Muscle layer of duodenum (tissue), 2 donors: ENCODE data around the gene ZNF273.
"Not testable (repeated sequence)": the region's sequence is repeated elsewhere in the genome, so short reads cannot be mapped to it uniquely, and the experiment has no call there.

Source experiments
- H3K27ac ChIP-seq: one replicate; pipeline ENCODE4 v1.7.0; 2013; ENCODE audit warnings: mild to moderate bottlenecking, low read length
- H3K27me3 ChIP-seq: one replicate; pipeline ENCODE4 v1.7.0; 2013; ENCODE audit warnings: low read depth, mild to moderate bottlenecking, control low read depth, low read length
- H3K36me3 ChIP-seq, 2 donors: one replicate each; pipeline ENCODE4 v1.7.0; 2013; ENCODE audit warnings: low read length in 2 of 2, control low read depth in 1 of 2, mild to moderate bottlenecking in 1 of 2; ENCODE audit not compliant: insufficient read depth in 2 of 2, control insufficient read depth in 1 of 2
- H3K4me1 ChIP-seq, 2 donors: one replicate each; pipeline ENCODE4 v1.7.0; 2013; ENCODE audit warnings: low read length in 2 of 2, mild to moderate bottlenecking in 2 of 2, control low read depth in 1 of 2, moderate library complexity in 1 of 2; ENCODE audit not compliant: insufficient read depth in 2 of 2, control insufficient read depth in 1 of 2
- H3K4me3 ChIP-seq, 2 donors: one replicate each; pipeline ENCODE4 v1.7.0; 2013; ENCODE audit warnings: low read length in 2 of 2, low read depth in 1 of 2, mild to moderate bottlenecking in 1 of 2
- H3K9me3 ChIP-seq, 2 donors: one replicate each; pipeline ENCODE4 v1.7.0; 2013; ENCODE audit warnings: low read length in 2 of 2, control low read depth in 1 of 2, mild to moderate bottlenecking in 1 of 2; ENCODE audit not compliant: control insufficient read depth in 1 of 2
- donor health status: healthy.

The ZNF273 gene

GRCh38 chr7:64902806-64903721 lies at the start of gene ZNF273:
ZNF273 (plus strand) TSS chr7:64903273; CDS start chr7:64903318, 45 bp downstream.
- H3K9me3 ChIP-seq, result no peaks in the 10 kb centered on the region
- H3K36me3 ChIP-seq, result no peaks in the 10 kb centered on the region
- H3K4me3 ChIP-seq, result peak within 1 kb of the TSS; percentile 81 to 93
- H3K27ac ChIP-seq, result peak within 1 kb of the TSS; percentile 56
- peaks cover 0 to 17% of the 10 kb centered on the region in 2 donors for H3K4me1 ChIP-seq
- no peaks in the 10 kb centered on the region for H3K27me3 ChIP-seq

GRCh38 chr7:64853679-64854078 lies 49.4 kb upstream of the ZNF273 start:
- H3K27ac ChIP-seq, result no peak overlapping the region
- no peak overlapping the region for H3K4me3 ChIP-seq
- H3K36me3 ChIP-seq, result no peaks in the 10 kb centered on the region
- no peaks in the 10 kb centered on the region for H3K27me3 ChIP-seq
- no peaks in the 10 kb centered on the region for H3K9me3 ChIP-seq
- no peaks in the 10 kb centered on the region for H3K4me1 ChIP-seq

GRCh38 chr7:64854969-64855368 lies 48.1 kb upstream of the ZNF273 start:
- Histone ChIP-seq H3K27me3 (no peaks in the 10 kb centered on the region), H3K4me1 (no peaks in the 10 kb centered on the region), H3K9me3 (no peaks in the 10 kb centered on the region), H3K36me3 (no peaks in the 10 kb centered on the region), H3K27ac (no peak overlapping the region), H3K4me3 (no peak overlapping the region)

- Histone ChIP-seq H3K36me3 (no peaks in the 10 kb centered on the region), H3K4me3 (no peak overlapping the region), H3K9me3 (no peaks in the 10 kb centered on the region), H3K4me1 (no peaks in the 10 kb centered on the region), H3K27me3 (no peaks in the 10 kb centered on the region), H3K27ac (no peak overlapping the region)
These were observed 40.1 kb upstream of the ZNF273 start for GRCh38 chr7:64863021-64863420.

- H3K36me3 ChIP-seq, H3K4me3 ChIP-seq: not testable (repeated sequence)
These were observed 39.5 kb upstream of the ZNF273 start for GRCh38 chr7:64863530-64863929.

GRCh38 chr7:64863969-64864368 lies 39.1 kb upstream of the ZNF273 start:
- no peak overlapping the region for H3K4me3 ChIP-seq
- no peaks in the 10 kb centered on the region for H3K27me3 ChIP-seq
- H3K4me1 ChIP-seq, result no peaks in the 10 kb centered on the region
- no peaks in the 10 kb centered on the region for H3K9me3 ChIP-seq
- no peak overlapping the region for H3K27ac ChIP-seq
- H3K36me3 ChIP-seq, result no peaks in the 10 kb centered on the region

More at GRCh38 chr7:64863530-64863929, 39.5 kb upstream of the ZNF273 start:
- not testable (repeated sequence) for H3K9me3 ChIP-seq, H3K27me3 ChIP-seq, H3K27ac ChIP-seq, H3K4me1 ChIP-seq

GRCh38 chr7:64867863-64868440 lies 35.1 kb upstream of the ZNF273 start:
- Histone ChIP-seq H3K4me3 (no peak overlapping the region), H3K4me1 (no peaks in the 10 kb centered on the region), H3K36me3 (no peaks in the 10 kb centered on the region)

GRCh38 chr7:64868499-64868898 lies 34.6 kb upstream of the ZNF273 start:
- Histone ChIP-seq H3K9me3 (no peaks in the 10 kb centered on the region), H3K4me1 (no peaks in the 10 kb centered on the region), H3K4me3 (no peak overlapping the region), H3K36me3 (no peaks in the 10 kb centered on the region), H3K27me3 (no peaks in the 10 kb centered on the region), H3K27ac (no peak overlapping the region)

More at GRCh38 chr7:64867863-64868440, 35.1 kb upstream of the ZNF273 start:
- Histone ChIP-seq H3K9me3 (no peaks in the 10 kb centered on the region), H3K27me3 (no peaks in the 10 kb centered on the region), H3K27ac (no peak overlapping the region)

- Histone ChIP-seq H3K27ac (no peak overlapping the region), H3K4me1 (no peaks in the 10 kb centered on the region), H3K27me3 (no peaks in the 10 kb centered on the region), H3K36me3 (no peaks in the 10 kb centered on the region), H3K9me3 (no peaks in the 10 kb centered on the region), H3K4me3 (no peak overlapping the region)
These were observed 33.9 kb upstream of the ZNF273 start for GRCh38 chr7:64869121-64869725.

- H3K4me1 ChIP-seq, result no peaks in the 10 kb centered on the region
- H3K9me3 ChIP-seq, result no peaks in the 10 kb centered on the region
- no peaks in the 10 kb centered on the region for H3K36me3 ChIP-seq
- H3K4me3 ChIP-seq, result no peak overlapping the region
- H3K27ac ChIP-seq, result no peak overlapping the region
- H3K27me3 ChIP-seq, result no peaks in the 10 kb centered on the region
These were observed 33.0 kb upstream of the ZNF273 start for GRCh38 chr7:64869912-64870562.

GRCh38 chr7:64870656-64871055 lies 32.4 kb upstream of the ZNF273 start:
- Histone ChIP-seq H3K27me3 (no peaks in the 10 kb centered on the region), H3K27ac (no peak overlapping the region), H3K9me3 (no peaks in the 10 kb centered on the region), H3K4me3 (no peak overlapping the region), H3K4me1 (no peaks in the 10 kb centered on the region), H3K36me3 (no peaks in the 10 kb centered on the region)
